HepG2 (cell line): Measurements from ENCODE around the gene NDUFS1. TPM values are rescaled to one million over a fixed set of nuclear protein-coding genes. Genes with fewer than 3 reads are reported as not detected.

Source experiments
- ARNT2 ChIP-seq: sonication (generic); formaldehyde crosslinking; IDR thresholded peaks from 2 replicates; pipeline ENCODE4 v1.8.0; 2022; ENCODE audit warnings: mild to moderate bottlenecking, low read depth, missing genetic modification reagents, moderate library complexity
- CREB1 ChIP-seq, 2 experiments: fragments of 450-650 bp in 1 of 2; IDR thresholded peaks; 2 replicates each; pipeline ENCODE4 v1.6.1; 2016 to 2017; ENCODE audit warnings: control low read depth in 1 of 2, mild to moderate bottlenecking in 1 of 2, missing compliant biosample characterization in 1 of 2, missing genetic modification characterization in 1 of 2
- ELF3 ChIP-seq: IDR thresholded peaks from 2 replicates; pipeline ENCODE4 v1.6.1; 2016; ENCODE audit warnings: missing genetic modification reagents, missing compliant biosample characterization
- FLYWCH1 ChIP-seq: sonication (generic); formaldehyde crosslinking; IDR thresholded peaks from 2 replicates; pipeline ENCODE4 v1.8.1; 2023; ENCODE audit warnings: mild to moderate bottlenecking, missing genetic modification reagents
- FOXM1 ChIP-seq: sonication (generic); formaldehyde crosslinking; IDR thresholded peaks from 2 replicates; pipeline ENCODE4 v1.5.0; 2020; ENCODE audit warnings: missing genetic modification reagents
- ISL2 ChIP-seq: sonication (generic); formaldehyde crosslinking; IDR thresholded peaks from 2 replicates; pipeline ENCODE4 v1.5.0; 2020; ENCODE audit warnings: missing genetic modification reagents
- KAT8 ChIP-seq: IDR thresholded peaks from 2 replicates; pipeline ENCODE4 v1.6.1; 2016; ENCODE audit warnings: missing genetic modification reagents, missing compliant biosample characterization
- MAFK ChIP-seq, 2 experiments: IDR thresholded peaks in 1 of 2; conservative IDR thresholded peaks in 1 of 2; 2 replicates each; pipeline ENCODE4 v1.6.1; 2011; ENCODE audit warnings: improper control_type of control experiment in 2 of 2, low read length in 2 of 2
- MLLT10 ChIP-seq: sonication (generic); formaldehyde crosslinking; IDR thresholded peaks from 2 replicates; pipeline ENCODE4 v1.4.0; 2020; ENCODE audit warnings: missing genetic modification reagents
- MTF1 ChIP-seq: sonication (generic); formaldehyde crosslinking; IDR thresholded peaks from 2 replicates; pipeline ENCODE4 v1.5.0; 2020; ENCODE audit warnings: missing genetic modification reagents
- NCOA1 ChIP-seq: sonication (generic); formaldehyde crosslinking; IDR thresholded peaks from 2 replicates; pipeline ENCODE4 v1.9.0; 2021; ENCODE audit warnings: missing genetic modification reagents
- NFKB2 ChIP-seq: sonication (generic); formaldehyde crosslinking; IDR thresholded peaks from 2 replicates; pipeline ENCODE4 v1.4.0; 2020; ENCODE audit warnings: missing genetic modification reagents, borderline replicate concordance
- NR0B2 ChIP-seq: sonication (generic); formaldehyde crosslinking; IDR thresholded peaks from 2 replicates; pipeline ENCODE4 v1.4.0; 2020; ENCODE audit warnings: mild to moderate bottlenecking, missing genetic modification reagents
- RFXANK ChIP-seq: IDR thresholded peaks from 2 replicates; pipeline ENCODE4 v1.6.1; 2016
- SIX1 ChIP-seq: sonication (generic); formaldehyde crosslinking; IDR thresholded peaks from 2 replicates; pipeline ENCODE4 v1.4.0; 2020; ENCODE audit warnings: missing genetic modification reagents, borderline replicate concordance
- SOX13 ChIP-seq, 3 experiments: fragments of 450-650 bp in 1 of 3; sonication (generic) in 1 of 3; formaldehyde crosslinking in 1 of 3; IDR thresholded peaks in 2 of 3; conservative IDR thresholded peaks in 1 of 3; 2 replicates each; pipeline versions ENCODE4 v1.5.0 to v1.6.1; 2016 to 2020; ENCODE audit warnings: antibody characterized with exemption in 1 of 3, mild to moderate bottlenecking in 1 of 3, missing compliant biosample characterization in 1 of 3, missing genetic modification reagents in 1 of 3, moderate library complexity in 1 of 3
- SOX5 ChIP-seq: IDR thresholded peaks from 2 replicates; pipeline ENCODE4 v1.6.1; 2016; ENCODE audit warnings: borderline replicate concordance
- STAG1 ChIP-seq: sonication (generic); formaldehyde crosslinking; IDR thresholded peaks from 2 replicates; pipeline ENCODE4 v1.4.0; 2020; ENCODE audit warnings: missing genetic modification reagents
- TEAD3 ChIP-seq: optimal IDR thresholded peaks from 2 replicates; pipeline ENCODE3; 2016; ENCODE audit warnings: borderline replicate concordance
- TRAFD1 ChIP-seq: sonication (generic); formaldehyde crosslinking; IDR thresholded peaks from 2 replicates; pipeline ENCODE4 v1.5.1; 2020; ENCODE audit warnings: missing genetic modification reagents, mild to moderate bottlenecking, borderline replicate concordance
- XRCC5 ChIP-seq: fragments of 200-400 bp; formaldehyde crosslinking; optimal IDR thresholded peaks from 2 replicates; pipeline ENCODE3; 2017; ENCODE audit warnings: mild to moderate bottlenecking, low read length
- ZBTB46 ChIP-seq: sonication (generic); formaldehyde crosslinking; IDR thresholded peaks from 2 replicates; pipeline ENCODE4 v1.4.0; 2020; ENCODE audit warnings: mild to moderate bottlenecking, missing genetic modification reagents, borderline replicate concordance
- ZNF136 ChIP-seq: sonication (generic); formaldehyde crosslinking; IDR thresholded peaks from 2 replicates; pipeline ENCODE4 v1.8.1; 2022; ENCODE audit warnings: low read depth, mild to moderate bottlenecking, moderate library complexity, missing genetic modification reagents
- ZNF230 ChIP-seq: sonication (generic); formaldehyde crosslinking; IDR thresholded peaks from 2 replicates; pipeline ENCODE4 v1.4.0; 2020; ENCODE audit warnings: mild to moderate bottlenecking, missing genetic modification reagents
- ZNF414 ChIP-seq: sonication (generic); formaldehyde crosslinking; IDR thresholded peaks from 2 replicates; pipeline ENCODE4 v1.5.0; 2020; ENCODE audit warnings: missing genetic modification reagents
- ZNF691 ChIP-seq: sonication (generic); formaldehyde crosslinking; IDR thresholded peaks from 2 replicates; pipeline ENCODE4 v1.4.0; 2020; ENCODE audit warnings: missing genetic modification reagents, low read depth, mild to moderate bottlenecking, borderline replicate concordance
- polyA plus RNA-seq, 8 experiments: library from polyadenylated mRNA; depleted of rRNA in 3 of 8; stranded (reverse) in 7 of 8; unstranded in 1 of 8; fragments of >200 nt; fragmentation: Illumina TruSeq in 4 of 8; extraction: Trizol in 4 of 8; gene quantifications; 2 replicates each; pipeline versions ENCODE4 v1.2.1 to v1.2.3, GENCODE V29; 2011 to 2016; ENCODE audit warnings: low read depth in 4 of 8, missing spikeins in 1 of 8, mixed read lengths in 1 of 8; ENCODE audit not compliant: insufficient read depth in 1 of 8
- total RNA-seq, 5 experiments: library from RNA; depleted of rRNA; stranded (reverse); fragments of >200 nt; fragmentation: Illumina TruSeq; extraction: Trizol; gene quantifications; 2 replicates each; pipeline ENCODE4 v1.2.3, GENCODE V29; 2016; ENCODE audit warnings: low read depth in 1 of 5

Gene NDUFS1
- total and polyA plus RNA-seq, 2 of the 13 experiments (the other 11 are each of a cell fraction or from before 2014, with no cell fraction given) = 139 to 242 TPM

- TF ChIP-seq NR0B2 (CRISPR knock-in tag) = no peak
- peak; percentile 80; the same call in 1 of the 2 replicates for TF ChIP-seq ELF3
- peak; percentile 15; the same call in 1 of the 2 replicates for TF ChIP-seq SIX1 (CRISPR knock-in tag)
- 0 out of 2 replicates have a peak, but pooled peaks have one; percentile 31 for TF ChIP-seq ISL2 (CRISPR knock-in tag)
- TF ChIP-seq STAG1 (CRISPR knock-in tag) = peak; percentile 16; the same call in 1 of the 2 replicates
- TF ChIP-seq SOX5 (CRISPR knock-in tag) = no peak
- TF ChIP-seq MTF1 (CRISPR knock-in tag) = 0 out of 2 replicates have a peak, but pooled peaks have one; percentile 18
- TF ChIP-seq XRCC5 = peak; percentile 88
- peak; percentile 30 for TF ChIP-seq KAT8 (CRISPR knock-in tag)
- no peak for TF ChIP-seq FOXM1 (CRISPR knock-in tag)
- TF ChIP-seq MAFK (conservative IDR thresholded peaks at IDR 0.05 in 1 of 2, IDR thresholded peaks at IDR 0.05 in 1 of 2; ENCODE audit: low read length in 2 of 2) = no peak
- 0 out of 2 replicates have a peak, but pooled peaks have one; percentile 21 for TF ChIP-seq RFXANK
- TF ChIP-seq ZBTB46 = no peak
- TF ChIP-seq SOX13 (IDR thresholded peaks at IDR 0.05) = no peak
- peak in 1 of 2 experiments; percentile 54; a peak in 2 of 4 replicates for TF ChIP-seq SOX13 (CRISPR knock-in tag; conservative IDR thresholded peaks at IDR 0.05 in 1 of 2, IDR thresholded peaks at IDR 0.05 in 1 of 2)
- TF ChIP-seq NFKB2 = no peak; the same call in 1 of the 2 replicates
- no peak for TF ChIP-seq NCOA1
- no peak for TF ChIP-seq CREB1 (IDR thresholded peaks at IDR 0.05)
- peak; percentile 12 for TF ChIP-seq CREB1 (CRISPR knock-in tag; IDR thresholded peaks at IDR 0.05)
- TF ChIP-seq ARNT2 (CRISPR knock-in tag) = peak; percentile 62; the same call in 1 of the 2 replicates
- peak; percentile 90; the same call in 1 of the 2 replicates for TF ChIP-seq ZNF691 (CRISPR knock-in tag)
- 0 out of 2 replicates have a peak, but pooled peaks have one; percentile 63 for TF ChIP-seq ZNF136 (CRISPR knock-in tag)
- TF ChIP-seq ZNF414 (CRISPR knock-in tag) = no peak
- TF ChIP-seq TRAFD1 (CRISPR knock-in tag) = no peak
- no peak for TF ChIP-seq ZNF230 (CRISPR knock-in tag)
- TF ChIP-seq FLYWCH1 (CRISPR knock-in tag) = 0 out of 2 replicates have a peak, but pooled peaks have one; percentile 77
- peak; percentile 9 for TF ChIP-seq TEAD3
- TF ChIP-seq MLLT10 (CRISPR knock-in tag) = no peak
Measured at GRCh38 chr2:206084439-206084869, 74.8 kb downstream of the NDUFS1 start (continued).
